ENCODE measurements around the gene H1-8. TPM values are rescaled to one million over a fixed set of nuclear protein-coding genes. Genes with fewer than 3 reads are reported as not detected.

The H1-8 gene
- total and polyA plus RNA-seq, 2 experiments from 2014 or later, result not detected

- DNase-seq (ENCODE audit: low spot score), result no peak
- no peak overlapping the region for H2AFZ ChIP-seq
- no peaks in the 10 kb centered on the region for H3K9me3 ChIP-seq (ENCODE audit: low read depth)
- no peaks in the 10 kb centered on the region for H3K36me3 ChIP-seq (replicated peaks; ENCODE audit: insufficient read depth, low read depth)
- H3K4me2 ChIP-seq, result no peak overlapping the region
- no peak overlapping the region for H3K4me3 ChIP-seq
- no peaks in the 10 kb centered on the region for H3K27me3 ChIP-seq
- no peaks in the 10 kb centered on the region for H3K9me2 ChIP-seq (replicated peaks; ENCODE audit: insufficient read depth)
- no peak for TF ChIP-seq CTCF (IDR thresholded peaks at IDR 0.05; ENCODE audit: poor library complexity)
- TF ChIP-seq EZH2phosphoT487 (IDR thresholded peaks at IDR 0.05; ENCODE audit: low read depth, severe bottlenecking, unreplicated experiment), result no peak
- TF ChIP-seq EZH2 (IDR thresholded peaks at IDR 0.05; ENCODE audit: borderline replicate concordance), result no peak
- H3K27ac ChIP-seq, result no peak overlapping the region
- H4K20me1 ChIP-seq (ENCODE audit: insufficient read depth, poor library complexity, severe bottlenecking), result no peaks in the 10 kb centered on the region
- H3K79me2 ChIP-seq, result no peaks in the 10 kb centered on the region
- WGBS (ENCODE audit: low lambda C conversion rate, missing lambda C conversion rate), result 90% methylated on average over 10 of the region's 10 CpGs
- H3K4me1 ChIP-seq (ENCODE audit: insufficient read depth), result no peaks in the 10 kb centered on the region
These were observed 33.0 kb downstream of the H1-8 start for GRCh38 chr3:129575997-129576384.

- no peak for TF ChIP-seq EZH2phosphoT487 (IDR thresholded peaks at IDR 0.05; ENCODE audit: low read depth, severe bottlenecking, unreplicated experiment)
- TF ChIP-seq CTCF (IDR thresholded peaks at IDR 0.05; ENCODE audit: poor library complexity), result no peak
- Histone ChIP-seq H3K27me3 (no peaks in the 10 kb centered on the region), H3K27ac (peak overlapping the region; percentile 34), H3K4me1 (ENCODE audit: insufficient read depth) (no peaks in the 10 kb centered on the region), H3K4me3 (no peak overlapping the region), H3K79me2 (no peaks in the 10 kb centered on the region), H3K36me3 (replicated peaks; ENCODE audit: insufficient read depth, low read depth) (no peaks in the 10 kb centered on the region), H2AFZ (no peak overlapping the region), H3K9me3 (ENCODE audit: low read depth) (no peaks in the 10 kb centered on the region), H3K9me2 (replicated peaks; ENCODE audit: insufficient read depth) (no peaks in the 10 kb centered on the region), H3K4me2 (no peak overlapping the region), H4K20me1 (ENCODE audit: insufficient read depth, poor library complexity, severe bottlenecking) (no peaks in the 10 kb centered on the region)
- DNase-seq (ENCODE audit: low spot score), result no peak
- WGBS (ENCODE audit: low lambda C conversion rate, missing lambda C conversion rate), result 76% methylated on average over 17 of the region's 18 CpGs
These were observed 33.8 kb downstream of the H1-8 start for GRCh38 chr3:129576514-129577352.

GRCh38 chr3:129577366-129577765 lies 34.4 kb downstream of the H1-8 start:
- Histone ChIP-seq H3K36me3 (replicated peaks; ENCODE audit: insufficient read depth, low read depth) (no peaks in the 10 kb centered on the region), H3K27ac (no peak overlapping the region), H2AFZ (no peak overlapping the region), H3K9me3 (ENCODE audit: low read depth) (no peaks in the 10 kb centered on the region), H3K79me2 (no peaks in the 10 kb centered on the region), H3K4me1 (ENCODE audit: insufficient read depth) (no peaks in the 10 kb centered on the region), H3K9me2 (replicated peaks; ENCODE audit: insufficient read depth) (no peaks in the 10 kb centered on the region), H4K20me1 (ENCODE audit: insufficient read depth, poor library complexity, severe bottlenecking) (no peaks in the 10 kb centered on the region), H3K27me3 (no peaks in the 10 kb centered on the region), H3K4me3 (no peak overlapping the region), H3K4me2 (no peak overlapping the region)
- no peak for DNase-seq (ENCODE audit: low spot score)
- WGBS (ENCODE audit: low lambda C conversion rate, missing lambda C conversion rate), result 74% methylated on average over 12 of the region's 17 CpGs
- no peak for TF ChIP-seq EZH2phosphoT487 (IDR thresholded peaks at IDR 0.05; ENCODE audit: low read depth, severe bottlenecking, unreplicated experiment)
- no peak for TF ChIP-seq CTCF (IDR thresholded peaks at IDR 0.05; ENCODE audit: poor library complexity)
- no peak for TF ChIP-seq EZH2 (IDR thresholded peaks at IDR 0.05; ENCODE audit: borderline replicate concordance)

Data from hepatocyte (in vitro differentiated cells).